Tibial nerve (tissue), 4 donors: ENCODE data around the gene BRI3BP.

Source experiments
- CTCF ChIP-seq, 5 experiments: fragments of 200-600 bp in 3 of 5; fragments of 450-650 bp in 2 of 5; sonication (generic) in 3 of 5; IDR thresholded peaks; one replicate each; pipeline ENCODE4 v1.5.1; 2016 to 2019; ENCODE audit warnings: antibody characterized with exemption in 5 of 5, mild to moderate bottlenecking in 3 of 5, moderate library complexity in 2 of 5
- EP300 ChIP-seq, 2 donors: sonication (generic); formaldehyde crosslinking; IDR thresholded peaks; one replicate each; pipeline ENCODE4 v1.6.1; 2017; ENCODE audit warnings: antibody characterized with exemption in 2 of 2, mild to moderate bottlenecking in 1 of 2
- POLR2A ChIP-seq, 2 donors: fragments of 450-650 bp; IDR thresholded peaks; one replicate each; pipeline ENCODE4 v1.6.1; 2017; ENCODE audit warnings: antibody characterized with exemption in 2 of 2, mild to moderate bottlenecking in 2 of 2, moderate library complexity in 2 of 2

- TF ChIP-seq EP300 (IDR thresholded peaks at IDR 0.05) (no peak), CTCF (IDR thresholded peaks at IDR 0.05) (no peak), POLR2A (IDR thresholded peaks at IDR 0.05) (no peak)
Observed at GRCh38 chr12:124994437-124994975, 1.1 kb downstream of the BRI3BP start.
